HepG2 (cell line): ENCODE measurements around the gene ALG9. TPM values are rescaled to one million over a fixed set of nuclear protein-coding genes. Genes with fewer than 3 reads are reported as not detected.

Experiments
- GABPB1 ChIP-seq: IDR thresholded peaks from 2 replicates; pipeline ENCODE4 v1.6.1; 2016; ENCODE audit warnings: mild to moderate bottlenecking, missing genetic modification reagents, moderate library complexity, missing compliant biosample characterization
- GATA4 ChIP-seq: sonication (generic); IDR thresholded peaks from 2 replicates; pipeline ENCODE4 v1.6.1; 2016; ENCODE audit warnings: antibody characterized with exemption, low read depth, borderline replicate concordance
- HHEX ChIP-seq: IDR thresholded peaks from 2 replicates; pipeline ENCODE4 v1.6.1; 2016; ENCODE audit warnings: control low read depth
- HNF4A ChIP-seq: sonication (generic); formaldehyde crosslinking; IDR thresholded peaks from 2 replicates; pipeline ENCODE4 v1.4.0; 2020; ENCODE audit warnings: missing genetic modification reagents
- IRX3 ChIP-seq: sonication (generic); formaldehyde crosslinking; IDR thresholded peaks from 2 replicates; pipeline ENCODE4 v1.8.1; 2023; ENCODE audit warnings: mild to moderate bottlenecking, low read depth, missing genetic modification reagents, borderline replicate concordance
- NR2F6 ChIP-seq, 2 experiments: IDR thresholded peaks; 2 replicates each; pipeline ENCODE4 v1.6.1; 2016; ENCODE audit warnings: antibody characterized with exemption in 1 of 2, mild to moderate bottlenecking in 1 of 2
- RARA ChIP-seq: IDR thresholded peaks from 2 replicates; pipeline ENCODE4 v1.6.1; 2016; ENCODE audit warnings: missing genetic modification reagents, missing compliant biosample characterization
- RBM39 ChIP-seq: fragments of 200-400 bp; formaldehyde crosslinking; IDR thresholded peaks from one replicate; pipeline ENCODE4 v1.6.1; 2018; ENCODE audit warnings: antibody characterized with exemption, mild to moderate bottlenecking, low read depth, low read length; ENCODE audit not compliant: poor library complexity, severe bottlenecking
- RXRA ChIP-seq: sonication (generic); formaldehyde crosslinking; IDR thresholded peaks from 2 replicates; pipeline ENCODE4 v1.5.1; 2020; ENCODE audit warnings: missing genetic modification reagents
- SOX13 ChIP-seq, 3 experiments: fragments of 450-650 bp in 1 of 3; sonication (generic) in 1 of 3; formaldehyde crosslinking in 1 of 3; IDR thresholded peaks in 2 of 3; conservative IDR thresholded peaks in 1 of 3; 2 replicates each; pipeline versions ENCODE4 v1.5.0 to v1.6.1; 2016 to 2020; ENCODE audit warnings: antibody characterized with exemption in 1 of 3, mild to moderate bottlenecking in 1 of 3, missing compliant biosample characterization in 1 of 3, missing genetic modification reagents in 1 of 3, moderate library complexity in 1 of 3
- TEAD3 ChIP-seq: optimal IDR thresholded peaks from 2 replicates; pipeline ENCODE3; 2016; ENCODE audit warnings: borderline replicate concordance
- THAP11 ChIP-seq: IDR thresholded peaks from 2 replicates; pipeline ENCODE4 v1.6.1; 2016; ENCODE audit warnings: missing biosample characterization, missing genetic modification reagents
- UBTF ChIP-seq: sonication (generic); formaldehyde crosslinking; IDR thresholded peaks from 2 replicates; pipeline ENCODE4 v1.4.0; 2020; ENCODE audit warnings: mild to moderate bottlenecking, missing genetic modification reagents
- ZFP90 ChIP-seq: sonication (generic); formaldehyde crosslinking; IDR thresholded peaks from 2 replicates; pipeline ENCODE4 v1.8.0; 2022; ENCODE audit warnings: missing genetic modification reagents, mild to moderate bottlenecking, inconsistent platforms, borderline replicate concordance
- ZKSCAN8 ChIP-seq: IDR thresholded peaks from 2 replicates; pipeline ENCODE4 v1.6.1; 2016; ENCODE audit warnings: borderline replicate concordance, missing genetic modification reagents, missing compliant biosample characterization
- ZNF549 ChIP-seq: sonication (generic); formaldehyde crosslinking; IDR thresholded peaks from 2 replicates; pipeline ENCODE4 v1.5.0; 2020; ENCODE audit warnings: missing genetic modification reagents
- ZNF614 ChIP-seq: IDR thresholded peaks from 2 replicates; pipeline ENCODE4 v1.6.1; 2018; ENCODE audit warnings: missing biosample characterization, missing genetic modification reagents, inconsistent platforms, borderline replicate concordance
- polyA plus RNA-seq, 8 experiments: library from polyadenylated mRNA; depleted of rRNA in 3 of 8; stranded (reverse) in 7 of 8; unstranded in 1 of 8; fragments of >200 nt; fragmentation: Illumina TruSeq in 4 of 8; extraction: Trizol in 4 of 8; gene quantifications; 2 replicates each; pipeline versions ENCODE4 v1.2.1 to v1.2.3, GENCODE V29; 2011 to 2016; ENCODE audit warnings: low read depth in 4 of 8, missing spikeins in 1 of 8, mixed read lengths in 1 of 8; ENCODE audit not compliant: insufficient read depth in 1 of 8
- total RNA-seq, 5 experiments: library from RNA; depleted of rRNA; stranded (reverse); fragments of >200 nt; fragmentation: Illumina TruSeq; extraction: Trizol; gene quantifications; 2 replicates each; pipeline ENCODE4 v1.2.3, GENCODE V29; 2016; ENCODE audit warnings: low read depth in 1 of 5
- TF ChIP-seq, protein P1 (sequence below): sonication (generic); formaldehyde crosslinking; IDR thresholded peaks from 2 replicates; pipeline ENCODE4 v1.8.0; 2022; ENCODE audit warnings: mild to moderate bottlenecking, missing genetic modification reagents, borderline replicate concordance
- TF ChIP-seq, protein P2 (sequence below): IDR thresholded peaks from 2 replicates; pipeline ENCODE4 v1.6.1; 2016; ENCODE audit warnings: mild to moderate bottlenecking, missing biosample characterization, missing genetic modification reagents
- TF ChIP-seq, protein P3 (sequence below): sonication (generic); formaldehyde crosslinking; IDR thresholded peaks from 2 replicates; pipeline ENCODE4; 2020; ENCODE audit warnings: missing genetic modification reagents, mild to moderate bottlenecking, borderline replicate concordance
- TF ChIP-seq, protein P4 (sequence below): sonication (generic); formaldehyde crosslinking; IDR thresholded peaks from 2 replicates; pipeline ENCODE4 v1.9.0; 2022; ENCODE audit warnings: low read depth, missing genetic modification reagents

The ALG9 gene
- total and polyA plus RNA-seq, 2 of the 13 experiments (the other 11 are each of a cell fraction or from before 2014, with no cell fraction given), result 39.4 to 40.6 TPM

- TF ChIP-seq, protein P1, sequence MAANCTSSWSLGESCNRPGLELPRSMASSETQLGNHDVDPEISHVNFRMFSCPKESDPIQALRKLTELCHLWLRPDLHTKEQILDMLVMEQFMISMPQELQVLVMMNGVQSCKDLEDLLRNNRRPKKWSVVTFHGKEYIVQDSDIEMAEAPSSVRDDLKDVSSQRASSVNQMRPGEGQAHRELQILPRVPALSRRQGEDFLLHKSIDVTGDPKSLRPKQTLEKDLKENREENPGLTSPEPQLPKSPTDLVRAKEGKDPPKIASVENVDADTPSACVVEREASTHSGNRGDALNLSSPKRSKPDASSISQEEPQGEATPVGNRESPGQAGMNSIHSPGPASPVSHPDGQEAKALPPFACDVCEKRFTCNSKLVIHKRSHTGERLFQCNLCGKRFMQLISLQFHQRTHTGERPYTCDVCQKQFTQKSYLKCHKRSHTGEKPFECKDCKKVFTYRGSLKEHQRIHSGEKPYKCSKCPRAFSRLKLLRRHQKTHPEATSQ (CRISPR knock-in tag), result peak; percentile 63; the same call in 1 of the 2 replicates
- TF ChIP-seq TEAD3, result peak; percentile 92
- peak; percentile 69; the same call in 1 of the 2 replicates for TF ChIP-seq ZKSCAN8 (CRISPR knock-in tag)
- TF ChIP-seq GABPB1 (CRISPR knock-in tag), result no peak
- peak; percentile 94 for TF ChIP-seq HNF4A (CRISPR knock-in tag)
- TF ChIP-seq, protein P2, sequence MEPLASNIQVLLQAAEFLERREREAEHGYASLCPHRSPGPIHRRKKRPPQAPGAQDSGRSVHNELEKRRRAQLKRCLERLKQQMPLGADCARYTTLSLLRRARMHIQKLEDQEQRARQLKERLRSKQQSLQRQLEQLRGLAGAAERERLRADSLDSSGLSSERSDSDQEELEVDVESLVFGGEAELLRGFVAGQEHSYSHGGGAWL (CRISPR knock-in tag), result no peak
- no peak for TF ChIP-seq SOX13 (IDR thresholded peaks at IDR 0.05)
- peak in 1 of 2 experiments; percentile 84; a peak in 2 of 4 replicates for TF ChIP-seq SOX13 (CRISPR knock-in tag; conservative IDR thresholded peaks at IDR 0.05 in 1 of 2, IDR thresholded peaks at IDR 0.05 in 1 of 2)
- TF ChIP-seq THAP11 (CRISPR knock-in tag), result peak; percentile 41; the same call in 1 of the 2 replicates
- TF ChIP-seq UBTF (CRISPR knock-in tag), result no peak
- no peak for TF ChIP-seq GATA4
- peak; percentile 50; the same call in 1 of the 2 replicates for TF ChIP-seq NR2F6 (IDR thresholded peaks at IDR 0.05)
- TF ChIP-seq NR2F6 (CRISPR knock-in tag; IDR thresholded peaks at IDR 0.05), result peak; percentile 69
- TF ChIP-seq, protein P3, sequence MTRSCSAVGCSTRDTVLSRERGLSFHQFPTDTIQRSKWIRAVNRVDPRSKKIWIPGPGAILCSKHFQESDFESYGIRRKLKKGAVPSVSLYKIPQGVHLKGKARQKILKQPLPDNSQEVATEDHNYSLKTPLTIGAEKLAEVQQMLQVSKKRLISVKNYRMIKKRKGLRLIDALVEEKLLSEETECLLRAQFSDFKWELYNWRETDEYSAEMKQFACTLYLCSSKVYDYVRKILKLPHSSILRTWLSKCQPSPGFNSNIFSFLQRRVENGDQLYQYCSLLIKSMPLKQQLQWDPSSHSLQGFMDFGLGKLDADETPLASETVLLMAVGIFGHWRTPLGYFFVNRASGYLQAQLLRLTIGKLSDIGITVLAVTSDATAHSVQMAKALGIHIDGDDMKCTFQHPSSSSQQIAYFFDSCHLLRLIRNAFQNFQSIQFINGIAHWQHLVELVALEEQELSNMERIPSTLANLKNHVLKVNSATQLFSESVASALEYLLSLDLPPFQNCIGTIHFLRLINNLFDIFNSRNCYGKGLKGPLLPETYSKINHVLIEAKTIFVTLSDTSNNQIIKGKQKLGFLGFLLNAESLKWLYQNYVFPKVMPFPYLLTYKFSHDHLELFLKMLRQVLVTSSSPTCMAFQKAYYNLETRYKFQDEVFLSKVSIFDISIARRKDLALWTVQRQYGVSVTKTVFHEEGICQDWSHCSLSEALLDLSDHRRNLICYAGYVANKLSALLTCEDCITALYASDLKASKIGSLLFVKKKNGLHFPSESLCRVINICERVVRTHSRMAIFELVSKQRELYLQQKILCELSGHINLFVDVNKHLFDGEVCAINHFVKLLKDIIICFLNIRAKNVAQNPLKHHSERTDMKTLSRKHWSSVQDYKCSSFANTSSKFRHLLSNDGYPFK, result no peak
- peak; percentile 28; the same call in 1 of the 2 replicates for TF ChIP-seq ZNF614 (CRISPR knock-in tag)
- TF ChIP-seq ZNF549 (CRISPR knock-in tag), result no peak
- TF ChIP-seq, protein P4, sequence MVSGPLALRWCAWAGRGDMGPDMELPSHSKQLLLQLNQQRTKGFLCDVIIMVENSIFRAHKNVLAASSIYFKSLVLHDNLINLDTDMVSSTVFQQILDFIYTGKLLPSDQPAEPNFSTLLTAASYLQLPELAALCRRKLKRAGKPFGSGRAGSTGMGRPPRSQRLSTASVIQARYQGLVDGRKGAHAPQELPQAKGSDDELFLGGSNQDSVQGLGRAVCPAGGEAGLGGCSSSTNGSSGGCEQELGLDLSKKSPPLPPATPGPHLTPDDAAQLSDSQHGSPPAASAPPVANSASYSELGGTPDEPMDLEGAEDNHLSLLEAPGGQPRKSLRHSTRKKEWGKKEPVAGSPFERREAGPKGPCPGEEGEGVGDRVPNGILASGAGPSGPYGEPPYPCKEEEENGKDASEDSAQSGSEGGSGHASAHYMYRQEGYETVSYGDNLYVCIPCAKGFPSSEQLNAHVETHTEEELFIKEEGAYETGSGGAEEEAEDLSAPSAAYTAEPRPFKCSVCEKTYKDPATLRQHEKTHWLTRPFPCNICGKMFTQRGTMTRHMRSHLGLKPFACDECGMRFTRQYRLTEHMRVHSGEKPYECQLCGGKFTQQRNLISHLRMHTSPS (CRISPR knock-in tag), result peak; percentile 75; the same call in 1 of the 2 replicates
- no peak; the same call in 1 of the 2 replicates for TF ChIP-seq RXRA (CRISPR knock-in tag)
- TF ChIP-seq HHEX (CRISPR knock-in tag), result peak; percentile 47; the same call in 1 of the 2 replicates
- no peak for TF ChIP-seq ZFP90 (CRISPR knock-in tag)
- peak; percentile 78 for TF ChIP-seq RARA
- TF ChIP-seq IRX3 (CRISPR knock-in tag), result no peak
- no peak for TF ChIP-seq RBM39
These were observed 31.2 kb downstream of the ALG9 start (continued) for GRCh38 chr11:111840143-111840542.
